ENCODE measurements around the gene CNPPD1. TPM values are rescaled to one million over a fixed set of nuclear protein-coding genes. Genes with fewer than 3 reads are reported as not detected.

CNPPD1 gene
- total and polyA plus RNA-seq, 4 donors = 16.5 to 39.8 (median 21.6) TPM

DNA sequence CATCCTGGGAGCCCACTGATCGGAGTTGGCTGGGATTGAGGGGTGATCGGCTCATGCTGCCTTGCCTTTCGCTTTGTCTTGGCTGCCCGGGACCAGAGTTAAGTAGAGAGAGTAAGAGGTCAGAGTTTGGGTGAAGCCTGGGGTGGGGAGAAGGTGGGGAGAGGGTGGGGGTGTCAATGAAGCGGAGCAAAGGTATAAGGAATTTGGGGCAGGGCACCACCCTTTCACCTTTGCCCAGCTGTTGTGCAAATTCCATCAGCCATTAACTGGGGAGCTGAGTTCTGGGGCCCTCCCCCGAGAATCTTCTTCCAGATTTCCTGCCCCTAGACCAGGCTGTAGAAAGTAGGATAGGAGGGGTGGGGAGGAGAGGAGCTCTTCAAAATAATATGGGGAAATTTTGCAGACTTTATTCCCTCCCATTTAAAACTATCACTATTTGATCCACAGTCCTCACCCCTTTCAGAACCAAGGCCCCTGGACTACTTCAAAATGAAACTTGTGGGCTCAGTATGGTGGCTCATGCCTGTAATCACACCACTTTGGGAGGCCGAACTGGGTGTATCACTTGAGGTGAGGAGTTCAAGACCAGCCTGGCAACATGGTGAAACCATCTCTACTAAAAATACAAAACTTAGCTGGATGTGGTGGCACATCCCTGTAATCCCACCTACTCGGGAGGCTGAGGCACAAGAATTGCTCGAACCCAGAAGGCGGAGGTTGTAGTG, 6.6 kb downstream of the CNPPD1 start, which contains the start of gene SLC23A3:
TSS of gene SLC23A3 (minus strand) at position 100 of the 725 bp plus-strand sequence. CDS start at position 55, 45 bp downstream.
- Histone ChIP-seq H3K4me3 (ENCODE audit: low read depth in 1 of 3, low read length in 3 of 3) (no peak within 1 kb of the TSS), H3K9ac (ENCODE audit: low read depth in 1 of 2, low read length in 2 of 2) (no peak within 1 kb of the TSS), H3K9me3 (ENCODE audit: control insufficient read depth in 4 of 4, low read length in 3 of 4) (no peaks in the 10 kb centered on the region), H3K27ac (ENCODE audit: low read depth in 1 of 2, low read length in 2 of 2) (no peak within 1 kb of the TSS), H3K27me3 (ENCODE audit: control insufficient read depth in 4 of 4, insufficient read depth in 4 of 4, low read length in 3 of 4) (no peaks in the 10 kb centered on the region), H3K4me1 (ENCODE audit: control insufficient read depth in 4 of 4, insufficient read depth in 4 of 4, low read length in 3 of 4) (peaks cover 4 to 21% (median 13%) of the 10 kb centered on the region in 4 donors), H3K36me3 (ENCODE audit: control insufficient read depth in 4 of 4, insufficient read depth in 3 of 4, low read depth in 1 of 4, low read length in 3 of 4) (peaks cover 0 to 30% (median 24%) of the 10 kb centered on the region in 4 donors)
- 67% methylated on average over 10 of the region's 10 CpGs for WGBS
- no peak for DNase-seq (ENCODE audit: low spot score)
- TF ChIP-seq SP1 (IDR thresholded peaks at IDR 0.05) (no peak), RAD21 (IDR thresholded peaks at IDR 0.05) (no peak), RXRA (IDR thresholded peaks at IDR 0.05) (peak; percentile 10 to 17), HNF4A (conservative IDR thresholded peaks at IDR 0.05) (peak; percentile 33 to 48), YY1 (IDR thresholded peaks at IDR 0.05) (no peak), JUND (IDR thresholded peaks at IDR 0.05) (no peak)
- TF ChIP-seq, protein P1, sequence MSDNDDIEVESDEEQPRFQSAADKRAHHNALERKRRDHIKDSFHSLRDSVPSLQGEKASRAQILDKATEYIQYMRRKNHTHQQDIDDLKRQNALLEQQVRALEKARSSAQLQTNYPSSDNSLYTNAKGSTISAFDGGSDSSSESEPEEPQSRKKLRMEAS (IDR thresholded peaks at IDR 0.05) = no peak
- TF ChIP-seq, protein P2, sequence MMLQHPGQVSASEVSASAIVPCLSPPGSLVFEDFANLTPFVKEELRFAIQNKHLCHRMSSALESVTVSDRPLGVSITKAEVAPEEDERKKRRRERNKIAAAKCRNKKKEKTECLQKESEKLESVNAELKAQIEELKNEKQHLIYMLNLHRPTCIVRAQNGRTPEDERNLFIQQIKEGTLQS (IDR thresholded peaks at IDR 0.05) = no peak

DNA sequence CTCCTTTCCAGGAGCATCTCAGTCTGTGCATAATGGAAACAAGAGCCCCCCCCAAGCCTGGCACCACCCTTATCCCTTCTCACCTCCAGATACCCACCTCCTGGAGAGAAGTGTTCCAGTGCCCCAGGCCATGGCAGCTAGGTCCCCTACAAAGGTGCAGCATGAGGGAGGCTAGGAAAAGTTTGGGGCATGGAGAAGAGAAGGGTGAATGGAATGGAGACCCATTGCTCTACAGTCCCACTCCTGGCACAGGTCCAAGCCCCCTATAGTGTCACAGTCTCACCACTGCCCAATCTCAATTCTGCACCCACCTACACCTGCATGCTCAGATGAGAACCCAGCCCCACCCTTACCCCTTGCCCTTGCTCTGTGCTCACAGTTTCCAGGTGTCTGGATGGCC, 7.8 kb downstream of the CNPPD1 start:
- no peak overlapping the region for H3K9ac ChIP-seq (ENCODE audit: low read depth in 1 of 2, low read length in 2 of 2)
- no peak overlapping the region for H3K4me3 ChIP-seq (ENCODE audit: low read depth in 1 of 3, low read length in 3 of 3)
- H3K27me3 ChIP-seq (ENCODE audit: control insufficient read depth in 4 of 4, insufficient read depth in 4 of 4, low read length in 3 of 4) = no peaks in the 10 kb centered on the region
- H3K36me3 ChIP-seq (ENCODE audit: control insufficient read depth in 4 of 4, insufficient read depth in 3 of 4, low read depth in 1 of 4, low read length in 3 of 4) = peaks cover 0 to 19% (median 16%) of the 10 kb centered on the region in 4 donors
- TF ChIP-seq, protein P2 (IDR thresholded peaks at IDR 0.05) = no peak
- no peak for TF ChIP-seq GABPA (IDR thresholded peaks at IDR 0.05 in 1 of 2, conservative IDR thresholded peaks at IDR 0.05 in 1 of 2)
- TF ChIP-seq SP1 (IDR thresholded peaks at IDR 0.05) = no peak
- TF ChIP-seq RXRA (IDR thresholded peaks at IDR 0.05) = no peak
- TF ChIP-seq, protein P3, sequence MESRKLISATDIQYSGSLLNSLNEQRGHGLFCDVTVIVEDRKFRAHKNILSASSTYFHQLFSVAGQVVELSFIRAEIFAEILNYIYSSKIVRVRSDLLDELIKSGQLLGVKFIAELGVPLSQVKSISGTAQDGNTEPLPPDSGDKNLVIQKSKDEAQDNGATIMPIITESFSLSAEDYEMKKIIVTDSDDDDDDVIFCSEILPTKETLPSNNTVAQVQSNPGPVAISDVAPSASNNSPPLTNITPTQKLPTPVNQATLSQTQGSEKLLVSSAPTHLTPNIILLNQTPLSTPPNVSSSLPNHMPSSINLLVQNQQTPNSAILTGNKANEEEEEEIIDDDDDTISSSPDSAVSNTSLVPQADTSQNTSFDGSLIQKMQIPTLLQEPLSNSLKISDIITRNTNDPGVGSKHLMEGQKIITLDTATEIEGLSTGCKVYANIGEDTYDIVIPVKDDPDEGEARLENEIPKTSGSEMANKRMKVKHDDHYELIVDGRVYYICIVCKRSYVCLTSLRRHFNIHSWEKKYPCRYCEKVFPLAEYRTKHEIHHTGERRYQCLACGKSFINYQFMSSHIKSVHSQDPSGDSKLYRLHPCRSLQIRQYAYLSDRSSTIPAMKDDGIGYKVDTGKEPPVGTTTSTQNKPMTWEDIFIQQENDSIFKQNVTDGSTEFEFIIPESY (IDR thresholded peaks at IDR 0.05) = no peak
- no peak for TF ChIP-seq FOXA2 (IDR thresholded peaks at IDR 0.05)
- TF ChIP-seq, protein P4, sequence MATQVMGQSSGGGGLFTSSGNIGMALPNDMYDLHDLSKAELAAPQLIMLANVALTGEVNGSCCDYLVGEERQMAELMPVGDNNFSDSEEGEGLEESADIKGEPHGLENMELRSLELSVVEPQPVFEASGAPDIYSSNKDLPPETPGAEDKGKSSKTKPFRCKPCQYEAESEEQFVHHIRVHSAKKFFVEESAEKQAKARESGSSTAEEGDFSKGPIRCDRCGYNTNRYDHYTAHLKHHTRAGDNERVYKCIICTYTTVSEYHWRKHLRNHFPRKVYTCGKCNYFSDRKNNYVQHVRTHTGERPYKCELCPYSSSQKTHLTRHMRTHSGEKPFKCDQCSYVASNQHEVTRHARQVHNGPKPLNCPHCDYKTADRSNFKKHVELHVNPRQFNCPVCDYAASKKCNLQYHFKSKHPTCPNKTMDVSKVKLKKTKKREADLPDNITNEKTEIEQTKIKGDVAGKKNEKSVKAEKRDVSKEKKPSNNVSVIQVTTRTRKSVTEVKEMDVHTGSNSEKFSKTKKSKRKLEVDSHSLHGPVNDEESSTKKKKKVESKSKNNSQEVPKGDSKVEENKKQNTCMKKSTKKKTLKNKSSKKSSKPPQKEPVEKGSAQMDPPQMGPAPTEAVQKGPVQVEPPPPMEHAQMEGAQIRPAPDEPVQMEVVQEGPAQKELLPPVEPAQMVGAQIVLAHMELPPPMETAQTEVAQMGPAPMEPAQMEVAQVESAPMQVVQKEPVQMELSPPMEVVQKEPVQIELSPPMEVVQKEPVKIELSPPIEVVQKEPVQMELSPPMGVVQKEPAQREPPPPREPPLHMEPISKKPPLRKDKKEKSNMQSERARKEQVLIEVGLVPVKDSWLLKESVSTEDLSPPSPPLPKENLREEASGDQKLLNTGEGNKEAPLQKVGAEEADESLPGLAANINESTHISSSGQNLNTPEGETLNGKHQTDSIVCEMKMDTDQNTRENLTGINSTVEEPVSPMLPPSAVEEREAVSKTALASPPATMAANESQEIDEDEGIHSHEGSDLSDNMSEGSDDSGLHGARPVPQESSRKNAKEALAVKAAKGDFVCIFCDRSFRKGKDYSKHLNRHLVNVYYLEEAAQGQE (IDR thresholded peaks at IDR 0.05) = no peak
- TF ChIP-seq HNF4A (conservative IDR thresholded peaks at IDR 0.05) = no peak
- TF ChIP-seq, protein P5, sequence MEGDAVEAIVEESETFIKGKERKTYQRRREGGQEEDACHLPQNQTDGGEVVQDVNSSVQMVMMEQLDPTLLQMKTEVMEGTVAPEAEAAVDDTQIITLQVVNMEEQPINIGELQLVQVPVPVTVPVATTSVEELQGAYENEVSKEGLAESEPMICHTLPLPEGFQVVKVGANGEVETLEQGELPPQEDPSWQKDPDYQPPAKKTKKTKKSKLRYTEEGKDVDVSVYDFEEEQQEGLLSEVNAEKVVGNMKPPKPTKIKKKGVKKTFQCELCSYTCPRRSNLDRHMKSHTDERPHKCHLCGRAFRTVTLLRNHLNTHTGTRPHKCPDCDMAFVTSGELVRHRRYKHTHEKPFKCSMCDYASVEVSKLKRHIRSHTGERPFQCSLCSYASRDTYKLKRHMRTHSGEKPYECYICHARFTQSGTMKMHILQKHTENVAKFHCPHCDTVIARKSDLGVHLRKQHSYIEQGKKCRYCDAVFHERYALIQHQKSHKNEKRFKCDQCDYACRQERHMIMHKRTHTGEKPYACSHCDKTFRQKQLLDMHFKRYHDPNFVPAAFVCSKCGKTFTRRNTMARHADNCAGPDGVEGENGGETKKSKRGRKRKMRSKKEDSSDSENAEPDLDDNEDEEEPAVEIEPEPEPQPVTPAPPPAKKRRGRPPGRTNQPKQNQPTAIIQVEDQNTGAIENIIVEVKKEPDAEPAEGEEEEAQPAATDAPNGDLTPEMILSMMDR (IDR thresholded peaks at IDR 0.05; ENCODE audit: low read depth, low read length, missing input control) = no peak
- no peak for TF ChIP-seq TAF1 (conservative IDR thresholded peaks at IDR 0.05)
- no peak for TF ChIP-seq NR2F2 (IDR thresholded peaks at IDR 0.05)
- no peak for TF ChIP-seq FOXA1 (IDR thresholded peaks at IDR 0.05)
- no peaks in the 10 kb centered on the region for H3K9me3 ChIP-seq (ENCODE audit: control insufficient read depth in 4 of 4, low read length in 3 of 4)
- H3K4me1 ChIP-seq (ENCODE audit: control insufficient read depth in 4 of 4, insufficient read depth in 4 of 4, low read length in 3 of 4) = peaks cover 4 to 21% (median 13%) of the 10 kb centered on the region in 4 donors
- no peak overlapping the region for H3K27ac ChIP-seq (ENCODE audit: low read depth in 1 of 2, low read length in 2 of 2)
- no peak for DNase-seq (ENCODE audit: low spot score)

Measured in liver (tissue), 9 donors.